K562 (cell line): ENCODE data around the gene ANKRD24. TPM values are rescaled to one million over a fixed set of nuclear protein-coding genes. Genes with fewer than 3 reads are reported as not detected.

Experiments used
- CBFB ChIP-seq: sonication (generic); formaldehyde crosslinking; IDR thresholded peaks from 2 replicates; pipeline ENCODE4 v1.4.0; 2020; ENCODE audit warnings: mild to moderate bottlenecking, missing genetic modification reagents
- DACH1 ChIP-seq: fragments of 450-650 bp; IDR thresholded peaks from 2 replicates; pipeline ENCODE4 v1.6.1; 2018; ENCODE audit not compliant: partially characterized antibody
- FOXJ2 ChIP-seq: fragments of 200-800 bp; sonication (Bioruptor generic); IDR thresholded peaks from 2 replicates; pipeline ENCODE4 v1.6.1; 2016; ENCODE audit warnings: missing genetic modification characterization, missing compliant biosample characterization
- FUS ChIP-seq: fragments of 200-400 bp; formaldehyde crosslinking; optimal IDR thresholded peaks from 2 replicates; pipeline ENCODE3; 2017; ENCODE audit warnings: low read depth, low read length
- GTF2A2 ChIP-seq: IDR thresholded peaks from 2 replicates; pipeline ENCODE4 v1.6.1; 2016; ENCODE audit warnings: mild to moderate bottlenecking, missing genetic modification characterization, missing compliant biosample characterization
- HNRNPL ChIP-seq: fragments of 200-400 bp; formaldehyde crosslinking; IDR thresholded peaks from 2 replicates; pipeline ENCODE4 v1.6.1; 2017; ENCODE audit warnings: low read depth, mild to moderate bottlenecking, low read length
- MXI1 ChIP-seq: IDR thresholded peaks from 2 replicates; pipeline ENCODE4 v1.6.1; 2011; ENCODE audit warnings: low read depth, mild to moderate bottlenecking, improper control_type of control experiment, low read length
- MYNN ChIP-seq, 2 experiments: sonication (generic); formaldehyde crosslinking in 1 of 2; IDR thresholded peaks; 2 replicates each; pipeline versions ENCODE4 v1.5.0 to v1.6.1; 2016 to 2020; ENCODE audit warnings: antibody characterized with exemption in 1 of 2, missing genetic modification reagents in 1 of 2
- POLR2G ChIP-seq: fragments of 200-400 bp; formaldehyde crosslinking; IDR thresholded peaks from 2 replicates; pipeline ENCODE4 v1.6.1; 2017; ENCODE audit warnings: low read depth, mild to moderate bottlenecking, antibody characterized with exemption, low read length, moderate library complexity
- POLR3A ChIP-seq: IDR thresholded peaks from 2 replicates; pipeline ENCODE4 v1.6.1; 2011; ENCODE audit warnings: borderline replicate concordance, mild to moderate bottlenecking, moderate library complexity; ENCODE audit not compliant: insufficient read length, insufficient read depth; ENCODE audit errors: extremely low read depth
- SAP30 ChIP-seq: fragments of 200-600 bp; sonication (generic); IDR thresholded peaks from 2 replicates; pipeline ENCODE4 v1.6.1; 2012; ENCODE audit warnings: borderline replicate concordance, low read depth, mild to moderate bottlenecking, moderate library complexity, low read length, control low read depth, inconsistent platforms; ENCODE audit not compliant: insufficient read depth, poor library complexity, severe bottlenecking
- SLC30A9 ChIP-seq: fragments of 250-450 bp; sonication (Bioruptor Pico); IDR thresholded peaks from 2 replicates; pipeline ENCODE4 v1.8.0; 2022; ENCODE audit warnings: mild to moderate bottlenecking, moderate library complexity
- TRIM28 ChIP-seq: fragments of 450-650 bp; IDR thresholded peaks from 2 replicates; pipeline ENCODE4 v1.6.1; 2017
- ZEB2 ChIP-seq: fragments of 450-650 bp; IDR thresholded peaks from 2 replicates; pipeline ENCODE4 v1.6.1; 2016
- ZNF3 ChIP-seq: fragments of 250-450 bp; sonication (Bioruptor Pico); IDR thresholded peaks from 2 replicates; pipeline ENCODE4 v1.5.0; 2021; ENCODE audit warnings: mild to moderate bottlenecking, moderate library complexity
- ZNF384 ChIP-seq: IDR thresholded peaks from 2 replicates; pipeline ENCODE4 v1.6.1; 2012; ENCODE audit warnings: low read depth, low read length, improper control_type of control experiment
- polyA plus RNA-seq, 8 experiments: library from polyadenylated mRNA; depleted of rRNA in 4 of 8; stranded (reverse) in 5 of 8; unstranded in 3 of 8; fragments of >200 nt; fragmentation: Nextera tagmentation in 2 of 8; fragmentation: Illumina TruSeq in 1 of 8; extraction: Ambion mirVana in 2 of 8; extraction: Trizol in 1 of 8; gene quantifications; 2 replicates each; pipeline versions ENCODE4 v1.2.1 to v1.2.3, GENCODE V29; 2011 to 2014; ENCODE audit warnings: inconsistent platforms in 1 of 8, missing spikeins in 1 of 8
- total RNA-seq, 7 experiments: library from RNA; depleted of rRNA in 6 of 7; stranded (reverse); fragments of >200 nt in 6 of 7; fragmentation: Illumina TruSeq in 2 of 7; extraction: Trizol in 2 of 7; gene quantifications; 2 replicates each; pipeline versions ENCODE4 v1.2.1 to v1.2.3, GENCODE V29; 2011 to 2021; ENCODE audit warnings: low replicate concordance in 1 of 7
- TF ChIP-seq, protein P1 (sequence below): sonication (generic); formaldehyde crosslinking; IDR thresholded peaks from 2 replicates; pipeline ENCODE4 v1.8.0; 2023; ENCODE audit warnings: mild to moderate bottlenecking, missing genetic modification reagents
- TF ChIP-seq, protein P2 (sequence below): fragments of 450-650 bp; IDR thresholded peaks from 2 replicates; pipeline ENCODE4 v1.6.1; 2016; ENCODE audit warnings: mild to moderate bottlenecking
- TF ChIP-seq, protein P3 (sequence below): fragments of 250-450 bp; sonication (Bioruptor Pico); IDR thresholded peaks from 2 replicates; pipeline ENCODE4 v1.8.0; 2022; ENCODE audit warnings: inconsistent platforms, mild to moderate bottlenecking, moderate library complexity, borderline replicate concordance
- TF ChIP-seq, protein P4 (sequence below): fragments of 250-450 bp; sonication (Bioruptor Pico); IDR thresholded peaks from 2 replicates; pipeline ENCODE4 v1.8.0; 2022; ENCODE audit warnings: moderate library complexity, mild to moderate bottlenecking, inconsistent platforms
- TF ChIP-seq, protein P5 (sequence below): fragments of 250-450 bp; sonication (Bioruptor Pico); IDR thresholded peaks from 2 replicates; pipeline ENCODE4 v1.8.0; 2021; ENCODE audit warnings: mild to moderate bottlenecking, moderate library complexity

ANKRD24 gene
- total and polyA plus RNA-seq, 9 of the 15 experiments (the other 6 are each of a cell fraction or from before 2014, with no cell fraction given) = 0.07 to 0.12 (median 0.09) TPM; not detected in 5

DNA sequence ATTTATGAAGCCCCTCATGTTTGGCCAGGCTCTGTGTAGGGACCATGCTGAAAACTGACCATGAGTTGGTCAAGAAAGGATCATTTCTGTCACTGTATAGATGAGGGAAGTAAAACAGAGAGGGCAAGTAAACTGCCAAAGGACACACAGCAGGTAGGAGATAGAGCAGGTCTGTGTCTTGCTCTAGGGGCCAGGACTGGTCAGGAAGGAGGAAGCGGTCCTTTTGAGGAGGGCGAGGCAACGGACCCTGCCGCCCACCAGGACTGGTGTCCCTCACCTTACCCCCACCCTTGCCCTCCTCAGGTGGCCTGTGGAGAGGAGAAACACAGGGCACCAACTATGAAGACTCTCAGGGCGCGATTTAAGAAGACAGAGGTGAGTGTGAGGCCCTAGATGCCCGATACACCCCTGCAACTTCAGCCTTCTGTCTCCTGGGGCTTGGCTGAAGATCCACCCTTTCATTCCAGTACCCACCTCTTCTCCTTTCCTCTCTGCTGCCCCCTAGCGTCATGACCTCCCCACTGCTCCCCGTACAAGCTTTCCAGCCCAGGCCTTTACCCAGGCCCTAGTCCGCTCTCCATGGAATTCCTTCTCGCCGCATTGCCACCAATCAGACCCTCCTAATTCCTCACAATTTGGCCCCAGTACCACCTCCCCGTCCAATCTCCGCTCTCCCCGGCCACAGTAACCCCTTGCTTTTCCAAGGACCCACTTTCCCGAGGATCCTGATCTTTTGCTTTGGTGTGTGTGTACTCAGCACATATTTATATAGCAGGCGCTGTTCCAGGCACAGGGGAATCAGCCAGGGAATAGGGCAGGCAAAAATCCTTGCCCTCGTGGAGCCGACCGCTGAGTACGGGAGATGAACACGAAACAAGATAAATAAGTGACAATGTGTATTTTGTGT lies 3.9 kb downstream of the ANKRD24 start (continued):
- TF ChIP-seq, protein P1, sequence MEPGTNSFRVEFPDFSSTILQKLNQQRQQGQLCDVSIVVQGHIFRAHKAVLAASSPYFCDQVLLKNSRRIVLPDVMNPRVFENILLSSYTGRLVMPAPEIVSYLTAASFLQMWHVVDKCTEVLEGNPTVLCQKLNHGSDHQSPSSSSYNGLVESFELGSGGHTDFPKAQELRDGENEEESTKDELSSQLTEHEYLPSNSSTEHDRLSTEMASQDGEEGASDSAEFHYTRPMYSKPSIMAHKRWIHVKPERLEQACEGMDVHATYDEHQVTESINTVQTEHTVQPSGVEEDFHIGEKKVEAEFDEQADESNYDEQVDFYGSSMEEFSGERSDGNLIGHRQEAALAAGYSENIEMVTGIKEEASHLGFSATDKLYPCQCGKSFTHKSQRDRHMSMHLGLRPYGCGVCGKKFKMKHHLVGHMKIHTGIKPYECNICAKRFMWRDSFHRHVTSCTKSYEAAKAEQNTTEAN (CRISPR knock-in tag) = no peak
- TF ChIP-seq FUS = no peak
- no peak for TF ChIP-seq SLC30A9 (CRISPR knock-in tag)
- TF ChIP-seq HNRNPL = no peak
- no peak for TF ChIP-seq MYNN (IDR thresholded peaks at IDR 0.05)
- no peak for TF ChIP-seq MYNN (CRISPR knock-in tag; IDR thresholded peaks at IDR 0.05)
- TF ChIP-seq ZNF3 (CRISPR knock-in tag) = no peak
- TF ChIP-seq, protein P2, sequence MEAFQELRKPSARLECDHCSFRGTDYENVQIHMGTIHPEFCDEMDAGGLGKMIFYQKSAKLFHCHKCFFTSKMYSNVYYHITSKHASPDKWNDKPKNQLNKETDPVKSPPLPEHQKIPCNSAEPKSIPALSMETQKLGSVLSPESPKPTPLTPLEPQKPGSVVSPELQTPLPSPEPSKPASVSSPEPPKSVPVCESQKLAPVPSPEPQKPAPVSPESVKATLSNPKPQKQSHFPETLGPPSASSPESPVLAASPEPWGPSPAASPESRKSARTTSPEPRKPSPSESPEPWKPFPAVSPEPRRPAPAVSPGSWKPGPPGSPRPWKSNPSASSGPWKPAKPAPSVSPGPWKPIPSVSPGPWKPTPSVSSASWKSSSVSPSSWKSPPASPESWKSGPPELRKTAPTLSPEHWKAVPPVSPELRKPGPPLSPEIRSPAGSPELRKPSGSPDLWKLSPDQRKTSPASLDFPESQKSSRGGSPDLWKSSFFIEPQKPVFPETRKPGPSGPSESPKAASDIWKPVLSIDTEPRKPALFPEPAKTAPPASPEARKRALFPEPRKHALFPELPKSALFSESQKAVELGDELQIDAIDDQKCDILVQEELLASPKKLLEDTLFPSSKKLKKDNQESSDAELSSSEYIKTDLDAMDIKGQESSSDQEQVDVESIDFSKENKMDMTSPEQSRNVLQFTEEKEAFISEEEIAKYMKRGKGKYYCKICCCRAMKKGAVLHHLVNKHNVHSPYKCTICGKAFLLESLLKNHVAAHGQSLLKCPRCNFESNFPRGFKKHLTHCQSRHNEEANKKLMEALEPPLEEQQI = no peak
- 0 out of 2 replicates have a peak, but pooled peaks have one; percentile 6 for TF ChIP-seq ZNF384
- TF ChIP-seq, protein P3, sequence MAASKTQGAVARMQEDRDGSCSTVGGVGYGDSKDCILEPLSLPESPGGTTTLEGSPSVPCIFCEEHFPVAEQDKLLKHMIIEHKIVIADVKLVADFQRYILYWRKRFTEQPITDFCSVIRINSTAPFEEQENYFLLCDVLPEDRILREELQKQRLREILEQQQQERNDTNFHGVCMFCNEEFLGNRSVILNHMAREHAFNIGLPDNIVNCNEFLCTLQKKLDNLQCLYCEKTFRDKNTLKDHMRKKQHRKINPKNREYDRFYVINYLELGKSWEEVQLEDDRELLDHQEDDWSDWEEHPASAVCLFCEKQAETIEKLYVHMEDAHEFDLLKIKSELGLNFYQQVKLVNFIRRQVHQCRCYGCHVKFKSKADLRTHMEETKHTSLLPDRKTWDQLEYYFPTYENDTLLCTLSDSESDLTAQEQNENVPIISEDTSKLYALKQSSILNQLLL (CRISPR knock-in tag) = no peak
- TF ChIP-seq POLR3A = no peak
- TF ChIP-seq, protein P4, sequence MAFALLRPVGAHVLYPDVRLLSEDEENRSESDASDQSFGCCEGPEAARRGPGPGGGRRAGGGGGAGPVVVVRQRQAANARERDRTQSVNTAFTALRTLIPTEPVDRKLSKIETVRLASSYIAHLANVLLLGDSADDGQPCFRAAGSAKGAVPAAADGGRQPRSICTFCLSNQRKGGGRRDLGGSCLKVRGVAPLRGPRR = no peak
- no peak for TF ChIP-seq FOXJ2
- no peak for TF ChIP-seq DACH1
- no peak for TF ChIP-seq POLR2G
- no peak for TF ChIP-seq MXI1
- no peak for TF ChIP-seq TRIM28
- TF ChIP-seq CBFB (CRISPR knock-in tag) = no peak
- no peak for TF ChIP-seq ZEB2
- TF ChIP-seq, protein P5, sequence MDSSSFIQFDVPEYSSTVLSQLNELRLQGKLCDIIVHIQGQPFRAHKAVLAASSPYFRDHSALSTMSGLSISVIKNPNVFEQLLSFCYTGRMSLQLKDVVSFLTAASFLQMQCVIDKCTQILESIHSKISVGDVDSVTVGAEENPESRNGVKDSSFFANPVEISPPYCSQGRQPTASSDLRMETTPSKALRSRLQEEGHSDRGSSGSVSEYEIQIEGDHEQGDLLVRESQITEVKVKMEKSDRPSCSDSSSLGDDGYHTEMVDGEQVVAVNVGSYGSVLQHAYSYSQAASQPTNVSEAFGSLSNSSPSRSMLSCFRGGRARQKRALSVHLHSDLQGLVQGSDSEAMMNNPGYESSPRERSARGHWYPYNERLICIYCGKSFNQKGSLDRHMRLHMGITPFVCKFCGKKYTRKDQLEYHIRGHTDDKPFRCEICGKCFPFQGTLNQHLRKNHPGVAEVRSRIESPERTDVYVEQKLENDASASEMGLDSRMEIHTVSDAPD (CRISPR knock-in tag) = no peak
- TF ChIP-seq SAP30 = no peak
- no peak for TF ChIP-seq GTF2A2
